GM11168 (cell line): ENCODE results near the gene NRIP2.

Experiments
- in situ Hi-C: fragments of 300-500 bp; cut with MboI; formaldehyde crosslinking; loops from one replicate; pipeline ENCODE4 v1.12.0; 2022; ENCODE audit warnings: low sequenced_read_pairs; ENCODE audit not compliant: unreplicated experiment

NRIP2 gene

GRCh38 chr12:2812290-2813213 lies 22.3 kb downstream of the NRIP2 start, which contains the start of gene ITFG2:
TSS of gene ITFG2 (plus strand) at chr12:2812668. CDS start at chr12:2812761, 93 bp downstream.
- in situ Hi-C loops = no loop called here

- in situ Hi-C loops = no loop called here
Measured at GRCh38 chr12:2811801-2812200, 23.0 kb downstream of the NRIP2 start.

GRCh38 chr12:2806700-2807099 lies 28.1 kb downstream of the NRIP2 start:
- in situ Hi-C loops = no loop called here

- in situ Hi-C loops = no loop called here
Measured at GRCh38 chr12:2805143-2805520, 29.7 kb downstream of the NRIP2 start.

GRCh38 chr12:2804393-2805142 lies 30.3 kb downstream of the NRIP2 start:
- in situ Hi-C loops = no loop called here

GRCh38 chr12:2803635-2804392 lies 31.0 kb downstream of the NRIP2 start:
- in situ Hi-C loops = no loop called here

GRCh38 chr12:2801044-2801783 lies 33.6 kb downstream of the NRIP2 start:
- in situ Hi-C loops = no loop called here

GRCh38 chr12:2800046-2800570 lies 34.7 kb downstream of the NRIP2 start:
- in situ Hi-C loops = no loop called here

GRCh38 chr12:2797721-2798418 lies 37.0 kb downstream of the NRIP2 start:
- in situ Hi-C loops = loop anchor here (10.0 kb wide), 1 partner anchor 113 kb away; no protein-coding TSS in a partner anchor

- in situ Hi-C loops = loop anchor here (10.0 kb wide), 1 partner anchor 111 kb away; no protein-coding TSS in a partner anchor
Measured at GRCh38 chr12:2796187-2796666, 38.6 kb downstream of the NRIP2 start.

GRCh38 chr12:2795291-2796186 lies 39.3 kb downstream of the NRIP2 start:
- in situ Hi-C loops = loop anchor here (10.0 kb wide), 1 partner anchor 111 kb away; no protein-coding TSS in a partner anchor

GRCh38 chr12:2794736-2795289 lies 40.0 kb downstream of the NRIP2 start, which contains the start of gene FKBP4:
TSS of gene FKBP4 (plus strand) at chr12:2794970. CDS start at chr12:2795140, 170 bp downstream.
- in situ Hi-C loops = loop anchor here (10.0 kb wide), 1 partner anchor 110 kb away; no protein-coding TSS in a partner anchor

- in situ Hi-C loops = loop anchor here (10.0 kb wide), 1 partner anchor 109 kb away; no protein-coding TSS in a partner anchor
Measured at GRCh38 chr12:2794191-2794735, 40.6 kb downstream of the NRIP2 start.

GRCh38 chr12:2793561-2793960 lies 41.3 kb downstream of the NRIP2 start:
- in situ Hi-C loops = loop anchor here (10.0 kb wide), 1 partner anchor 109 kb away; no protein-coding TSS in a partner anchor

- in situ Hi-C loops = loop anchor here (10.0 kb wide), 1 partner anchor 108 kb away; no protein-coding TSS in a partner anchor
Measured at GRCh38 chr12:2792671-2793500, 41.9 kb downstream of the NRIP2 start.

- in situ Hi-C loops = loop anchor here (10.0 kb wide), 1 partner anchor 106 kb away; no protein-coding TSS in a partner anchor
Measured at GRCh38 chr12:2791089-2791488, 43.7 kb downstream of the NRIP2 start.
